GM21447 (cell line): Measurements from ENCODE around the gene NCAM2.

Experiments
- ATAC-seq: cut with Tn5 transposase; IDR thresholded peaks from one replicate; pipeline ENCODE4 v1.9.1; 2021; ENCODE audit not compliant: unreplicated experiment

Gene NCAM2

DNA sequence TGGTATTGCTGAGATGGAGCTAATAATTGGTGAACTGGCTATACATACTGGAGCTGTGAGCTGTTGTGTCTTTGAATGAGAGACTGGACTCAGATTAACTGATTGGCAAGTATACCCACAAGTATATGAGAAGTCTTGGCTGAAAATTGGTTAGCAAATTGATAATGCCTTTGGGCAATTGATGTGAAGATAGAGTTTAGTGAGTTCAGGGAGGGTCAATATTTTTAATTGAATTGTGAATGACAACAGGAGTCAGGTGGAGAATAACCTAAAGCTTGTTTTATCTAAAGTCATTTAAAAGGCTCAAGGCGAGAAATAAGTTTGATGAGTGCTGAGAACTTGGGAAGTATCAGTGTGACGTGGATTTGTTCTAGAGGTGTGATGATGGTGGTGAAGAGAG is 27.5 kb downstream of the NCAM2 start:
- no peak for ATAC-seq

DNA sequence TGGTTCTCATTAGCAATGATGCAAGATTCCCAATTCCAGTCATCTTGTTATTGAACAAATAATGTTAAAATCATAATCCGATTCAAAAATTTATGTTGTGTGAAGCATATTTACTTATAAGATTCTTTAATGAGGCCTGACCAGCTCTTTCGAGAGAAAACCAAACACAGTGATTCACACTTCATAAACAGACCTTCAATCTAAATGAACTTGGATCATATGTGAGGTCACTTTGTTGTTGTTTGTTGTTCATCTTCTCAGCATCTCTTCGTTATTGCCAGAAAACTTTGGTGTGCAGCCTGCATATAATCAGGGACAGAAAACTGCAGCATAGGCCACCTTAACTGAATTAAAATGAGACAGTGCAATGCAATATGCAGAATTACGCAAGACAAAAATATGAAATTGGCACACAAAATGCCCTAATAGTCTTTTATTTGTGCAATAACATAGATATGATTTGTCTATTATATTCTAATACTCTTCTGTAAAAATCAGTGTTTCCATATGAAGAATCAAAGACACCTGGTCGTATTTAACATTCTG is 30.1 kb downstream of the NCAM2 start:
- ATAC-seq = no peak

DNA sequence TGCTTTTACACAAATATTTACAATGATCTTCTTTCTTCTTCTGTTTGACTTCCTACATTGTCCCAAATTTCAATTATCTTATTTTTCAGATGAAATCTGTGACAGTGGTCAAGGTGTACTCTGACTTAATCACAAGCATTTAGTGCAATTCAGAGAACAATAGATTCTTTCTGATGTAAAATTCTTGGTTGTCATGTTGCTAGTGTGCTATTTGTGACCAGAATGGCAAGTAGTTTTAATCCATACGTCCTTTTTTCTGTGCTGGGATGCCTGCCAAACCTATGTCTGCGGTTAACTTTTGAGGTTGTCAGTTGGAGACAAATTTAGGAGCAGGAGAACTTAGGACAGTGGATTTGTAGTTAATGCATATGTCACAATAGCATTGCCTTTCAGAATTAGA is 31.0 kb downstream of the NCAM2 start:
- ATAC-seq = no peak

DNA sequence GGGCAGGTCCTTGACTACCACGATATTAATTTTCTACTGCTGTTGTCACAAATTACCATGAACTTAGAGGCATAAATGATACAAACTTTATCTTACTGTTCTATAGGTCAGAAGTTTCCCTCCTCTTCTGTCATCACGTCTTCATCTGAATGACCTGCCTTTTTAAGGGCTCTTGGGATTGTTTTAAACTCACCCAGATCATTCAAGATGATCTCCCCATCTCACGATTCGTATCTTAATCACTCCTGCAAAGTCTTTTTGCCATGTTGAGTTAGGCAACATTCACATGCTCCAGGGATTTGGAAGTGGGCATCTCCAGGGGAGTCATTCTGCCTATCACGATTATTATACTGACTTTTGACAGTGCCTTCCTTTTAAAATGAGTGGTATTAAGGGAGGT is 32.1 kb downstream of the NCAM2 start:
- no peak for ATAC-seq

DNA sequence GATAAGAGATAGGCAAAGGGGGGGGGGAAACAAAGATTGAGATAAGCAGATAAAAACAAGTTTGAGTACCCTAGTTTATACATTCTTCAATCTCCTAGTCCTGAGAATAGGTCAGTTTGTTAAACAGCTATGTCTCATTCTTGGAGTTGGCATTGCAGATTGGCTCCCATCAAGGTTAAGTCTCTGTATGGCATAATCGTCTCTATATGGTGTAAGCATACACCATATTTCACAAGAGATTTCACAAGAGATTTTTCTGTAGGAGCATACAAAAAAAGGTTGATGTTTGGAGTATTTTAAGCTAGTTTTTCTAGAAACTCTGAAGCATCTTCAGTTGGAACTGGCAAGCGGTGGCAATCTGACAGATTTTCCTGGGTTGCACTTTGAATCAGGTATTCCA is 35.8 kb downstream of the NCAM2 start:
- ATAC-seq = no peak

DNA sequence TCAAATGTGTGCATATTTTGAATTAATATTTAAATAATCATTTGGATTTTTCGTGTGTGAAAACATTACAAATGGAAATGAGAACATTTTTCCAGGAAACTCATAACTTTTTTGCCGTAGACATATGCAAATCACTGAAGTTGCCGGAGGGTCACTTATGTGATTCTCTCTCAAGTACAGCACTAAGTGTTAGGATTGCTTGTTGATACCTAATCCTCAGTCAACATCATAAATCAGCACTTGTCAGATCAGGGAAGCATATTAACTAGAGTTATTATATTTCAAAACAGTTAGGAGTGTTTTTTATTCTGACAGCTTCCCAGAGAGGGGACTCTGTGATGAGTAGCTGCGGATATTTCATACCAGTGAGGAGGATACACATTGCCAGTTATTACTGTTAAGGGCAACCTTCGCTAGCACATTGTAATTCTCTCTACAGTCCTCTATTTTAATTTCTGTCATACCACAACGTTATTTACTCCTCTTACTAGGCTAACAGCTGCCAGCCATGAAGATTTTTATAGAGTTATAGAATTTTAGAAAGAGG is 41.5 kb downstream of the NCAM2 start:
- ATAC-seq = no peak

DNA sequence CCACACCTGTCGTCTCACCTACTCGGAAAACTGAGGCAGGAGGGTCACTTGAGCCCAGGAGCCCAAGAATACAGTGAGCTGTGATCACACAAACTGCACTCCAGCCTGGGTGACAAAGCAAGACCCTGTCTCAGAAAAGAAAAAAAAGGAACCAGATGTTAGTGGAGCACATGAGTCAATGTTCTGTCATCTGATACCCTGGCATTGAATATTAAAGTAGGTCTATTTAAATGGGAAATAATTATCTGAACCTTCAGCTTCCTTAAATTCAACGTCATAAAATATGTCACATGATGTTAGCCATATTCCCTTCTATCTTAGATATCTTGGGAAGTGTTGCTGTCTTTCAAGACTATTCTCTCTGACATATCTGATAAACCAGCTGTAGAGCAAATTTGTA is 47.3 kb downstream of the NCAM2 start:
- no peak for ATAC-seq

DNA sequence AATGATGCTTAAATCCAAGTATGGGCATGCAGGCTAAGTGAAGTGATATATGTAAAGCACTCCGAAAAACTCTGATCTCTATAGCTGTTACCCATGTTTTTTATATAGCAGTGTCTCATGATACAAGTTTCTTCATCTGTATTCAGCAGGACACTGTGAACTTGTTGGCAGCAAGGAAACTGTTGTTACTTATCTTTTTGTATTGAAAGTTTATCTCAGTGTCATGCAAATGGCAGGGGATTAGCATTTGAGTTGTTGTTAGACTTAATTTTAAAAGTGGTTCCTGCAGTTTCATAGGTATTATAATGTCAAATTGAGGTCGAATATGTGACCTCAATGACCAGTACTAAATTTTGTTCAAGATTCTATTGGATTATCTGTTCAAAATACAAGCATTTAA is 47.9 kb downstream of the NCAM2 start:
- no peak for ATAC-seq

DNA sequence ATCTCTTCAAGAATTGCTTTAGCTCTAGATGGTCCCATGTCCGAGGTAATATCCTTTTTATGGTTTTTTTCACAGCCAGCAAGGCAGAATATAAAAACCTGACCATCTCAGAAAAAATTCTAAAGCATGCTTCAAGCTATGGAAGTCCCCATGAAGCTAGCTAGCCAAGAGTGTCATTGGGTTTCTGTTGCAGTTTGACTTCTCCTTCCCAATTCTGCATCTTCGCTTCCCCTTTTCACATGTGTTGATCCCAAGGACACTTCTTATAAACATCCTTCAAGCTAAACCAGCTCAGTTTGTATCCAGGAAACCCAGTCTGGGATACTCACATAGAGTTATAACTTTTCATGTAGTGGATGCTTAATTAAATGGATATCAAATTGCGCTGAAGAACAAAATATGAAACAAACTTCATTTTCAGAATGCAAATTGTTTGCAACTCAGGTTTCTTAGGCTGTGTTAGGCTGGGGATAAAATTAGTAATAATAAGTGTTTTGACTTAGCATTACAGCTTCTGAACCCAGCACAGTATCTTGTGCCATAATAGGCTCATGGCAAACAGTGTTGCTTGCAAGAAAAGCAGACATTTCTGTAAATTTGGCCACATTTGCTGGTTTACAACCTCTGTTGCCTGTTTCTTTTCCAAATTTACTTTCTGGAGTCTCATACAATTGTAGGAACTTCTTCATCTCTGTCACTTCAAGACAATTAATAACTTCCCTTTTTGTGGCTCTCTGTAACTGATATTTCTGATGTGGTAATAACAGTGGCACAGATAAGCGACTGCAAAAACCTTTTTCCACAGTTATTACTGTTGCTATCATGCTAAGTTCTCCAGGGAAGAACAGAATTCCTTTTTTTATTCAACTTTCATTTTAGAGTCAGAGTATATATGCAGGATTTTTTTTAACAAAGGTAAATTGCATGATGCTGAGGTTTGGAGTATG is 53.2 kb downstream of the NCAM2 start:
- ATAC-seq = no peak

DNA sequence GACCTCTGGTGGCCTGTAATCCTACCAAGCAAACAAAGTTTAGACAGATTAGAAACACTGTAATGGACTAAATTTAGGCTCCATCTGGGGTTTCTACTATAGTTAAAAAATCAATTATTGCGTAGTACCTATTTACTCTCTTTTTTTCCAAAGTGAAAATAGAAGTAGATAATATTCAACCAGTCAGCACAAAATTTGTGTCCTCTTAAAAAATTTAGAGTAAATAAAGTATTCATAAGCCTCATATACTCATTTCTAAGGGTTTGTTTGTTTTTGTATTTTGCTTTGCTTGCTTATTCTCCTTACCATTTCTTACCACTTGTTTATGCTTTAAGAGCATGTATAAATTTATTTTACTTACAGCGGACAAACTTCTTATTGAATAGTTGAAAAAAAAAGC is 54.5 kb downstream of the NCAM2 start:
- no peak for ATAC-seq

DNA sequence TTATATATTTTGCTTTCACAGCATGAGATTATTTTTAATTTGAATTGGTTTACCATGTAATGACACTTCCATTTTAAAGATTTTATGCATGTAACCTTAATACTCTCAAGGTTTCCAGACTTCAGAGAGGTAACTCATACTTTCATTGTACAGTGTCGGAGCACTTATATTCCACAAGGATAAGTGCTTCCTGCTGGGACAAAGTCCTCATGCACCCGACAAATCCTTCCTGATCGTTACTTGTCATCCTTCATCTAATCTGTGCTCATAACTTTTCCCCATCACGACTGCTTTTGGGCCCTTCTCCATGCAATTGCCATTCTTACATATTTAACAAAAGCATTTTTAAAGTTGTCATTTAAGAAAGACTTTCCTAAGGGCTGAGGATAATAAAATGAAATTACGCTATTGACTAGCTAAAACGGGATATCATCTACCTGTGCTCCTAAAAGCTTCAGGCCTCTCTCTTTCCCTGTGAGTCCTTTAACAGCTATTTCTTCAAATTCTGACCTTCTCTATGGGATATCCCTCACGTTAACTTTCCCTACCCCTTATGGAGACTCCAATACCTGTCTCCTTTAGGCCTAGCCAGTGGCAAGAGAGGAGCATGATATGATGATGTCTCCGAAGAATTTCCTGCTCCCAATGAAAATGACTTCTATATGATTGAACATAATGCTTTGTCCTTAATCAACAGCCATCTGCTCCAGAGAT is 59.3 kb downstream of the NCAM2 start:
- no peak for ATAC-seq

DNA sequence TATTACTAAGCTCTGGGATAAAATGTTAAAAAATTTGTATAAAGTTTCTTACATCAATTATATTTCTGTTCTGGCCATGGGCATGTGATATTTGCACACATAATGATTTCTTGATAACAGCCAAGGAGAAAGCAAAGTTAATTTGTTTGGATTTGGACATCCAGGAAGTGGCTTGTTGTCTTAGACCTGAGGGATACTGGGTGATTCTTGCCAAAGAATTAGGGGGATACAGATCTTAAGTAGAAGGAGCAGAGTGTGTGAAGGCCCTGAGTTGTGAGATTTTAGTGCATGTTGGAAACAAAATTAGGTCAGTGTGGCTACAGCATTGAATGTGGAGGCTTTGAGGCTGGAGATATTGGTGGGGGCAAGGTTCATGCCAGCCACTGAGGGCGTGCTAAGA is 65.6 kb downstream of the NCAM2 start:
- no peak for ATAC-seq

DNA sequence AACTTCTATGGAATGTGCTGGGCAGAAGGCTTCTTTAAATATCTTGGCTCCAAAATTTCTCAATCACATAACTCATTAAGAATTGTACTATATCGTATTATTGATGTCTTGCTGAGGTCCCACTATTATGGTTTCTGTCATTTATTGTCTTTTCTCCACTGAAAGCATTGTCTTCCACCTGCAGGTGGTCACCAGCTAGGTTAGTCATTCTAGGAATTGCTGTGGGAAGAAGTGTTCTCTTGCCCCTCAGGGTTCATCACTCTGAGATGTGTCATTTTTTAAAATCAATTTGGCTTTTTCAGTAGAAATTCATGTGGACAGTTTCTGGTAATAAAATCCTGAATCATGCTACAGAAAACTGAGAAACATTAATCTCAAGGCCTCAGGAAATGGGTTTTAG is 66.1 kb downstream of the NCAM2 start:
- ATAC-seq = no peak

DNA sequence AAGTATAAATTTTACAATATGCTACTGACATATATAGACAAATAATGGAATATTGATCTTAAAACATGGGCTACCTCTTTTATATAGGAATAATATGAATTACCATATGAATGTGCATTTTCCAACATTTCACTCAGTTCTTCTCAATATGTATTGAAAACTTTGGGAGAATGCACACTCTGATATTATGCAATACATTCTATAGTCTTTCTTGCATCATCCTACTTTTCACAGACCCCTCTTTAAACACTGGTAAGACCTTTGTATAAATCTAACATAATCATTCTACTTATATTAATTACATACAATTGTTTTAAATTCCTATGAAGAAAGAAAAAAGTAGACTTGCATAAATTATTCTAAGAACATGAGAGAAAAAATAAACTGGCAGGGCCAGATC is 69.2 kb downstream of the NCAM2 start:
- ATAC-seq = no peak

DNA sequence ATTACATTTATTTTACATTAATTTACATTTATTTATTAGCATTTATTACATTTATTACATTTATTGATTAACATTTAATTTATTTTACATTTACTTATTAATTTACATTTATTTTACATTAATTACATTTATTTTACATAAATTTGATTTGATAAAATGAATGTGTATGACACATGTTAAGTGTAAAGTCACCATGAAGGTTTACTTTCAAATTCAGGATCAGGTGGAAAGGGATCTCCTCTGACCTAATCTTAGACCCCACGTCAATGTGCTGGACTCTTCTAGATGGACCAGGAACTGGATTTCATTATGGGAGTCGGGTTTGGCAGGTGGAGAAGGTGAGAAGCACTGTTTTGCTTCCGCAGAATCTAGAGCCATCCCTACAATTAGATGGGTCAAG is 76.1 kb downstream of the NCAM2 start:
- no peak for ATAC-seq

DNA sequence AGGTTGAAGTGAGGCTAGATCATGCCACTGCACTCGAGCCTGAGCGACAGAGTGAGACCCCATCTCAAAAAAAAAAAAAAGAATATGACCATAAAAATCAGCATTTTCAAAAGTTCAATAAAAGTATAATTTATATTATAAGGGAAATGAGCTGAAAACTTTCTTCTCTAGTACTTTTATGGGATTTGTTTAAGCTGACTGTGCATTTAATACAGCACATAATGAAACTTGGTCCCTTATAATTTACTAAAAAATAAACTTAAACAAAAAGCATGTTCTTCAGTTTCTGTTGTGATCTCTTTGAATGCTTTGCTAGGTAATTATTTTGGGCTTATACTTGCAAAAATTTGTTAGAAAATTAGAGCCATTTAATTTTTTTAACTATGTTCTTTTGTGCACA is 77.8 kb downstream of the NCAM2 start:
- ATAC-seq = no peak

DNA sequence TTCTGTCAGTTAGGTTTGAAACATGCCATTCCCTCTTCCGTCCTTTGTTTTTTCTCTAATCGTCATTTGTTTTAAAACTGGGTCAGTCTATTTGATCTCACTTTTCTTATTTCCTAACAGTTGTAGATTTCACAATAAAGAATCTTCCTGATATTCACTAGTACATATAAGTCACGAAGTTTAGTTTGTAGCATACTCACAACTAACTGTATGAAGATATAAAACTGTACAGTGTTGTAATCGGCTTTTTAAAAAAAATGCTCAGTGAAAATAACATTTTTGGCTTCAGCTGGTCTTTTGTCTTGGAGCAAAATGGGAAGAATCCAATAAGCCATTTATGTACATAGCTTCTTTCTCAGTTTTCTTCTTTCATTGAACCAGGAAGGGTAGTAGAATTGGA is 78.3 kb downstream of the NCAM2 start:
- ATAC-seq = no peak

DNA sequence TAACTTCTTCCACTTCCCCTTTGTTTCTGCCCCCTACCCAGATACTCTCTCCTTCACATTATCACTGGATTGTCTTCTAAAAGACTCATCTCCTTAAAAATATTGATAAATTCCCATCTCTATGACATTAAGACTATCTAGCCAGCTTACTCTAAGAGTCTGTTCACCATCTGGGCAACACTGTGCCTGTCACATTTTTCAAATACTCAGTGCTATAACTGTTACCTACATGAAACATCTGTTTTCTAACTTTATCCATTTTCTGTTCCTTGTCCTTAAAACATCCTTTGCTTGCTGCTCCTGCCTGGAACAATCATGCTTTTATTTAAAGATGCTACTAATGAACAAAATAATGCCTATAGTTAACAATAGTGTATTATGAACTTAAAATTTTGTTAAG is 81.4 kb downstream of the NCAM2 start:
- no peak for ATAC-seq

DNA sequence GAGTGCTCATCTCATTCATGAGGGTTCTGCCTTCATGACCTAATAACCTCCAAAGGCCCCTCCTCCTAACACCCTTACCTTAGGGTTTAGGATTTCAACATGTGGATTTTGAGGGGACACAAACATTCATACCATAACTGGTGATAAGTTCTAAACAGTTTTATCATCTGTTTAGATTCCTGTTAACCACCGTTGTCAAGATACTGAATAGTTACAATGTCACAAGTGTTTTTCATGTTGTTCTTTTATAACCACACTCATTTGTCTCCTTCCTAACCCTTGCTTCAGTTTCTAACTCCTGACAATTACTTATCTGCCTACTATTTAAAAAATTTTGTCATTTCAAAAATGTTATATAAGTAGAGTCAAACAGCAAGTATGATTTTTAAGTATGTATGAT is 86.0 kb downstream of the NCAM2 start:
- no peak for ATAC-seq

DNA sequence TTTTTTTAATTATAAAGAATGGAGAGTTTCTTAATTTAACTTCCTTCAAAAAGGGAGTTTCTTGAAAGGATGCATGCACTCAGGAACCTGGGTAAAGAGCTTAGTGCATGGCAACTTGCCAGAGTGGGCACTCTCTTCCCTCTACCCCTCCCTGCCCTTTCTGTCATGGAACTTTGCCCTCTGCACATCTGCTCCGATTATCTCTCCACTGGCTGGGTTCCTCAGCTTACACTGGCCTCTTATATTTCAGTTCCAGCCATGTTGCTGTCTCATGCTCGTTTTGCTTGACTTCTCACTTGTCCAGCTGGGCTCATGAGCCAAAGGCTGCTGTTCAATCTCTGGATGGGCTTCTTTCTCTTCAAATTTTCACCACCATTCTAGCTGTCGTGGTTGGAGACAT is 87.0 kb downstream of the NCAM2 start:
- ATAC-seq = no peak

DNA sequence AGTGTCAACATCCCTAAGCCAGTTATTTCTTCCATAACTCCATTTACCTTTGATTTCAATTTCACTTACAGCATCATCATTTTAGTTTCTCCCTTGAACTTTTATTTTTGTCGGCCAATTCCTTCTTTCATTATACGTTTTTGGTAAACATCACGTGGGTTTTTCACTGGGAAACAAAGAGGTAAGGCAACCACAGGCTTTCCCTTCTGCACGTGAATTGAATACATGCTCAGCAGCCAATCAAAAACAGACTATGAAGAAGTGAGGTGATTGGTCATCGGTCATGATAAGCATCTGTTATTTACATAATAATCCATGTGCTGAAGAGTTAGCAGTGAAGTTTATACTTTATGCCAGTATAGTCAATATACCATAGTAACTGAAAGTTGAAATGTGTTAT is 98.7 kb downstream of the NCAM2 start:
- ATAC-seq = no peak

DNA sequence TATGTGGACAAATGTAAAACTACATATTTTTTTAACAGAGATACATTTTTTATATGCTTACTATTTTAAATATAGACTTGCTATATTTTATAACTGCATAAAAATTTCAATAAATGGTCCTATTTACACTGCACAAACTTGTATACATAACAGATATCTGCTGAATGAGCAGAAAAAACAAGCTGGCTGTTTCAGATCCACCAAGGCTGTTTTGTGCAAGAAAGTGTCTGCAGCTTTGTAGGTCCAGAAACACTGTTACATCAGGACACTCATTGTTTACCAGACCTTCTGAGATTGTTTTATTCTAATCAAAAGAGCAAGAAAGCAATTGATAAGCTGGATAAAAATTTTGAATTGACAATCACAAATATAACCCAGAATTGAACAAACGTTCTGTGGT is 99.3 kb downstream of the NCAM2 start:
- no peak for ATAC-seq
